ENCODE results near the gene GMIP.
A peak's percentile ranks its signal among the peaks of the same experiment; 100 is the strongest.
"Not testable (repeated sequence)": the region's sequence is repeated elsewhere in the genome, so short reads cannot be mapped to it uniquely, and the experiment has no call there.

GMIP gene

GRCh38 chr19:19606686-19607085 is 36.8 kb downstream of the GMIP start:
- DNase-seq (ENCODE audit: low read depth) = not testable (repeated sequence)

GRCh38 chr19:19606021-19606420 is 37.4 kb downstream of the GMIP start:
- no peak for DNase-seq (ENCODE audit: low read depth)

GRCh38 chr19:19602713-19603324 is 40.6 kb downstream of the GMIP start:
- no peak for DNase-seq (ENCODE audit: low read depth)

- no peak for DNase-seq (ENCODE audit: low read depth)
Measured at GRCh38 chr19:19602136-19602712, 41.2 kb downstream of the GMIP start.

- DNase-seq (ENCODE audit: low read depth) = no peak
Measured at GRCh38 chr19:19600793-19601330, 42.6 kb downstream of the GMIP start.

- DNase-seq (ENCODE audit: low read depth) = peak; percentile 47
Measured at GRCh38 chr19:19598728-19599451, 44.6 kb downstream of the GMIP start.

GRCh38 chr19:19597809-19598306 is 45.6 kb downstream of the GMIP start:
- no peak for DNase-seq (ENCODE audit: low read depth)

- DNase-seq (ENCODE audit: low read depth) = no peak
Measured at GRCh38 chr19:19595171-19595701, 48.2 kb downstream of the GMIP start.

- no peak for DNase-seq (ENCODE audit: low read depth)
Measured at GRCh38 chr19:19594381-19594780, 49.1 kb downstream of the GMIP start.

GRCh38 chr19:19592690-19593089 is 50.8 kb downstream of the GMIP start:
- DNase-seq (ENCODE audit: low read depth) = no peak

GRCh38 chr19:19591133-19591825 is 52.2 kb downstream of the GMIP start:
- DNase-seq (ENCODE audit: low read depth) = peak; percentile 28

- no peak for DNase-seq (ENCODE audit: low read depth)
Measured at GRCh38 chr19:19588546-19588945, 54.9 kb downstream of the GMIP start.

GRCh38 chr19:19587771-19588170 is 55.7 kb downstream of the GMIP start:
- no peak for DNase-seq (ENCODE audit: low read depth)

GRCh38 chr19:19584356-19584755 is 59.1 kb downstream of the GMIP start:
- DNase-seq (ENCODE audit: low read depth) = no peak

- no peak for DNase-seq (ENCODE audit: low read depth)
Measured at GRCh38 chr19:19582471-19582870, 61.0 kb downstream of the GMIP start.

GRCh38 chr19:19581391-19581790 is 62.1 kb downstream of the GMIP start:
- DNase-seq (ENCODE audit: low read depth) = no peak

GRCh38 chr19:19580418-19580817 is 63.0 kb downstream of the GMIP start:
- no peak for DNase-seq (ENCODE audit: low read depth)

GRCh38 chr19:19579533-19580361 is 63.7 kb downstream of the GMIP start:
- DNase-seq (ENCODE audit: low read depth) = no peak

Data from activated T-cell treated with anti-CD3 and anti-CD28 coated beads for 1 hour (primary cell).